HG03060 (cell line): Measurements from ENCODE around the gene METAP1.
"Not testable (repeated sequence)": the region's sequence is repeated elsewhere in the genome, so short reads cannot be mapped to it uniquely, and the experiment has no call there.

Experiments used
- ATAC-seq: cut with Tn5 transposase; IDR thresholded peaks from one replicate; pipeline ENCODE4 v1.9.1; 2021; ENCODE audit warnings: low read depth, moderate number of reproducible peaks; ENCODE audit not compliant: unreplicated experiment

Gene METAP1

GRCh38 chr4:98995183-98996055 is at the start of gene METAP1:
Gene METAP1 (plus strand): TSS chr4:98995721. CDS start chr4:98995754, 33 bp downstream.
- ATAC-seq, result peak; percentile 92

DNA sequence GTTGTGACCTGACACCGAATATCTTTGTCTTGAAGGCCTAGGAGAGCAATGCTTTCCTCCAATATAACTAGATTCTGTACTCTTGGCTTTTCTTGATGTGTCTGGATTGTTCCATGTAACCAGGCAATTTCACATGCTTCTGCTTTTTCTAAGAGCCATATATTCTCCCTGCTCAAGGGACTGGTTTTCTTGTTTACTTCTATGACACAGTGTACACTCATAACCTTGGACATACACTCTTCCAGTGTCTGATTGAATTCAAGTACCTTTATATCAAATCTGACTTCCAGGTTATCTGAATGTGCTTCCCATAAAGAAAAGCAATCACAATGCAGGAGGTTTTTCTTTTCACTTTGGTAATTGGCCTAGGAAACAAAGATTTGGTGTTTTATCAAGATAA is 49.2 kb upstream of the METAP1 start:
- ATAC-seq, result no peak

GRCh38 chr4:98950925-98951324 is 44.6 kb upstream of the METAP1 start:
- no peak for ATAC-seq

DNA sequence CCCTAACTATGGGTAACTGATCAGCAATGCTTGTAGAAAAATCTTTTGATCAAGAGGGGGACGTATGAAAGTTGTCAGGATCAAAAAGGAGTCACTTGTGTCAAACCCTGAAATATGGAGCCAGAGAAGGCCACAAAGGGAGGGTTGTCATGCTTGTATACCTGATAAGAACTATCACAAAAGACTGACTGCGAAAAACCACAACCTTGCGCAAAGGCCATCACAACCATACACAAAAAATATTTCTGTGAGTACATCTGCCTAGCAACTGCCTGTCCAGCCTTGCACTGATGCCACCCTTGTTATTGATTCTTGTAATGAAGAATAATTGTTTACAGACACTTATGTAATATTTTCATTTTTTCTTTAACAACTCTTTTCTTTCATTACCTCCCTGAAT is 43.8 kb upstream of the METAP1 start:
- ATAC-seq, result no peak

- no peak for ATAC-seq
Measured at GRCh38 chr4:98955229-98955628, 40.3 kb upstream of the METAP1 start.

- ATAC-seq, result no peak
Measured at GRCh38 chr4:98958065-98958464, 37.5 kb upstream of the METAP1 start.

DNA sequence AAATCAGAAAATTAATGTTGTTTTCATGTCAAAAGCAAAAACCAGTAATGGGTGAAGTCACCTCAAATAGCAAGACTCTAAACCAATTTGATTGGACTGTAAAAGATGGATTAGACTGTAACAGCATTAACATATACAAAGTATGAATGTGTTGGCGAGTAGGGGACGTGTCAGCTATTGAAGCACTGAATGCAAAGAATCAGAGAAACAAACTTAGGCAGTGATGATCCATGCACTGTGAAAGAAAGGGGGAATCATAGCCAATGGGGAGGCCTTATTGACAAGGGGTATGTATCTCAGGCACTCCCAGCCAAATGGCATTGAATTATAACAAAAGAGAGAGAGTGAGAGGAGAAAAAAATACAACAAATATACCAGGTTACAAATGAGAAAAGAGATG is 36.1 kb upstream of the METAP1 start:
- no peak for ATAC-seq

- no peak for ATAC-seq
Measured at GRCh38 chr4:98961770-98962169, 33.8 kb upstream of the METAP1 start.

- ATAC-seq, result no peak
Measured at GRCh38 chr4:98963538-98964433, 31.7 kb upstream of the METAP1 start.

DNA sequence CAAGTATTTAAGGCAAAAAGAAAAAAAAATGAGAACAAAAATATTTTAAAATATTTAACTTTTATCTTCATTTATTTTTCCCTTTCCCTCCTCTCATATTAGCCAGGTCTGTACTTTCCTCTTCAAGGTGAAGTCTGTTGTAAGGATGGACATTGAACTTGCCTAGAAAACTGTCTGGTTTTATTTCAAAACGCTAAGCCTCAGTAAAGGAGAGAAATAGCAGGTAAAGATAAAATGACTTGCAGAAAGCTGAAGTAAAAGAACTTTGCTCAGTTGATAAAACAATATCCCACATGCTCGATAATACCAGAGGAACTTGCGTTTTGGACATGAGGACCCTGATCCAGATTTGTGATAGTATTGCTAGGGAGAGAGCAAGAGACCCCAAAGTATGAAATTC is 28.6 kb upstream of the METAP1 start:
- ATAC-seq, result no peak

- ATAC-seq, result no peak
Measured at GRCh38 chr4:98967786-98968329, 27.7 kb upstream of the METAP1 start.

DNA sequence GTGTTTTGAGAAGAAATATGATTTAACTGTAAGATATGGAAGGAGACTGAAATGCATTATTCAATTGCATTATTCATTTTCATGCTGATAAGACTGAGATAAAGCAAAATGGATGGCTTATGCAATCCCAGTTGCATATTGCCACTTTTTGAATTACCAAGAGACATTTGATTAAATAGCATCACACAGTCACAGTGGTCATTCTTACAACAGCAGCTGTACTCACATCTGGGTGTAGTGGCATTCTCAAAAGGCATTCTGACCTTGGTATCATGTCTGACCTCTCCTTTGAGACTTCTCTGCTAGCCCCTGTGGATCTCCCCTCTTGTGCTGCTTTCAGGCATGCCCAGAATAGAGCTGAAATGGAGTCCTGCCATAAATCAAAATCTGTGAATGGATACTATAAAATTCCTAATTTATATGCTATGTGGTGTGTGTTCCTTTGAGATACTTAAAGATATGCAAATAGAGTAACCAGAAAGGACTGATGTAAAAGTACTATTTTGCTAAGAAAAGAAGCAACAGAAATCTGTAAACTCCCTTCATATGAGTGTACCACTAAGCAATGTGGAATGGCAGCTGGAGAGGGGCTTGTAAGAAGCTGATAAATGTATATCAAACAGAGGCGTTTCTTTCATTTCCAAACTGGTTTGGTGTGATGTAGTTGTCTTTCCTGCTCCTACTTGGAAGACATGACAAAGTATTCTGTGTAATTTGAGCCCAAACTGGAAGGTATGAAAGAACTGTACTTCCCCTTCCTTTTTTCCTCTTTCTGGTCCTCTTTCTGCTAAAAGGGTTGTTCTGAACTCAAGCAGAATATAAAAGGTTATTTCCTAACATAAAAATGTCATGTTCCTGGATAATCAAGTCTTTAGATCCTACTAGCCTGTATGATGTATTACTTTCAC is 25.4 kb upstream of the METAP1 start:
- no peak for ATAC-seq

- no peak for ATAC-seq
Measured at GRCh38 chr4:98976716-98977115, 18.8 kb upstream of the METAP1 start.

DNA sequence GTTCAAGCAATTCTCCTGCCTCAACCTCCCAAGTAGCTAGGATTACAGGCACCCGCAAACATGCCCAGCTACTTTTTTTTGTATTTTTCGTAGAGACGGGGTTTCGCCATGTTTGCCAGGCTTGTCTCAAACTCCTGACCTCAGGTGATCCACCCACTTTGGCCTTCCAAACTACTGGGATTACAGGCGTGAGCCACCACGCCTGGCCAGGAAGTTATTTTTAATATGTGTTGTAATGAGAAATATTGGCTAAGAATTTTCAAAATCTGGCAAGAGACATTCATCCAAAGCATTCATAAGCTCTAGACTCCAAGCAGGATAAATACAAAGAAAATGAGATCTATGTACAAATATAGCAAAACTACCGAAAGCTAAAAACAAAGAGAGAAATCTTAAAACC is 18.0 kb upstream of the METAP1 start:
- no peak for ATAC-seq

DNA sequence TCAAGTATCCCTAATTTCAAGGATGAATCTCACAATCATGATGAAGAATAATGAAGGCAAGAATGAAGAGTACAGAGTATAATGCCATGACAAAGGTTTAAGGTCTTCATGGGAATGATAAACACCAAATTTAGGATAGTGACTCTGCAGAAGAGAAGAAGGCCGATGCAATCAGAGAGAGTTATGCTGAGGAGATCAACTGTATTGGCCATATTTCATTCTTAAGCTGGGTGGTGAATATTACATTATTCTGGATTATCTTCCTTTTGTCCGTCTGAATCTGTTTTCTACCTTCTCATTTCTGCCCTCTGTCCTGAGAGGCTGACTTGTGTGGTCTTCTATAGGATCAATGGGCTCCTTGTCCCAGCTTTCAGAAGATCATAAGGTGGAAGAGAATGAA is 7.8 kb upstream of the METAP1 start:
- no peak for ATAC-seq

DNA sequence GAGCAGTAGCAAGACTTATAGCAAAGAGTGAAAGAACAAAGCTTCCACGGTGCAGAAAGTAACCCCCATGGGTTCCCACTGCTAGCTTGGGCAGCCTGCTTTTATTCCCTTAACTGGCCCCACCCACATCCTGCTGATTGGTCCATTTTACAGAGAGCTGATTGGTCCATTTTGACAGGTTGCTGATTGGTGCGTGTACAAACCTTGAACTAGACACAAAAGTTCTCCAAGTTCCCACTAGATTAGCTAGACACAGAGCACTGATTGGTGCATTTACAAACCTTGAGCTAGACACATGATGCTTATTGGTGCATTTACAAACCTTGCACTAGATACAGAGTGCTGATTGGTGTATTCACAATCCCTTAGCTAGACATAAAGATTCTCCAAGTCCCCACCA is 2.7 kb upstream of the METAP1 start:
- not testable (repeated sequence) for ATAC-seq

- no peak for ATAC-seq
Measured at GRCh38 chr4:98993419-98994071, 2.0 kb upstream of the METAP1 start.

DNA sequence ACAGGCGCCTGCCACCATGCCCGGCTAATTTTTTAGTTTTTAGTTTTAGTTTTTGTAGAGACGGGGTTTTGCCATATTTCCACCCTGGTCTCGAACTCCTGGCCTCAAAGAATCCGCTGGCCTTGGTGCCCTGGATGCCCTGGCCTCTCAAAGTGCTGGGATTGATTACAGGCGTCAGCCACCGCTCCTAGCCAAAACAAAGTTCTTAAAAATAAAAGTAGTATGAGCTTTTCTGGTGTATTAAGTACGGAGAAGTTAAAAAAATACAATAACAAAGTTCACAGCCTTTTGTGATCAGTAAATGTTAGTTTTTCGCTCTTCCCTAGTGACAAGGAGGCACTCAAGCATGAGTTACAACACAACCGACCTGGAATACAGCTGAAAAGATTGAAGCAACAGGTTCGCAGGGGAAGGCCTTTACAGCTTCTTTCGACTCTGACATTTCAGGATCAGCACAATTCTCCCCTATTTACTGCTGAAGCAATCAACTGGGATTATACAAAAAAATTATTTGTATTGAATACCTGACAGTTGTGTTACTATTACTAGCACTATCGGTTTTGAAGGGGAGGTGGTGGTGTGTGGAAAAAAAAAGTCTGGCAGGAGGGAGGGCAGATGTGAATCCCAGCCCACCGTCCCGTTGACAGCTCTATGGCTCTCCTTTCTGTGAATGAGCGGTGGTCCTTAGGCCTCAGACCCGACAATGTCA is 893 bp upstream of the METAP1 start:
- no peak for ATAC-seq
